Astrocyte of the spinal cord (primary cell): ENCODE results near the gene FSTL5.

ENCODE experiments used
- DNase-seq: peaks from one replicate; pipeline ENCODE4 v3.0.0; 2011; ENCODE audit warnings: low read depth, low spot score
- H3K4me3 ChIP-seq: 2 replicates; pipeline ENCODE4 v1.5.1; 2011; ENCODE audit warnings: low read depth, mild to moderate bottlenecking, low read length, moderate library complexity
- CTCF ChIP-seq: IDR thresholded peaks from 2 replicates; pipeline ENCODE4 v1.5.1; 2012; ENCODE audit warnings: low read depth, mild to moderate bottlenecking, low read length, inconsistent platforms
- in situ Hi-C: cut with HindIII; loops from 2 replicates; pipeline ENCODE4 v1.10.0; 2017; ENCODE audit warnings: low sequenced_read_pairs

FSTL5 gene

GRCh38 chr4:161907590-161907955 lies 256.2 kb downstream of the FSTL5 start:
- peak; percentile 5 for DNase-seq
- TF ChIP-seq CTCF = no peak
- H3K4me3 ChIP-seq = no peak overlapping the region
- in situ Hi-C loops = no loop called here

GRCh38 chr4:161906836-161907589 lies 256.8 kb downstream of the FSTL5 start:
- in situ Hi-C loops = no loop called here
- no peak for DNase-seq
- no peak overlapping the region for H3K4me3 ChIP-seq
- no peak for TF ChIP-seq CTCF

- no peak for DNase-seq
- TF ChIP-seq CTCF = no peak
- in situ Hi-C loops = no loop called here
- no peak overlapping the region for H3K4me3 ChIP-seq
These were observed 263.7 kb downstream of the FSTL5 start for GRCh38 chr4:161900110-161900509.

- H3K4me3 ChIP-seq = no peak overlapping the region
- in situ Hi-C loops = no loop called here
- TF ChIP-seq CTCF = no peak
- no peak for DNase-seq
These were observed 269.2 kb downstream of the FSTL5 start for GRCh38 chr4:161894493-161895167.

- H3K4me3 ChIP-seq = no peak overlapping the region
- TF ChIP-seq CTCF = no peak
- no peak for DNase-seq
- in situ Hi-C loops = no loop called here
These were observed 269.8 kb downstream of the FSTL5 start for GRCh38 chr4:161894014-161894413.

- in situ Hi-C loops = no loop called here
- no peak for DNase-seq
- no peak overlapping the region for H3K4me3 ChIP-seq
- TF ChIP-seq CTCF = no peak
These were observed 270.2 kb downstream of the FSTL5 start for GRCh38 chr4:161893566-161893965.
